Gastrocnemius medialis (tissue), 4 donors: Measurements from ENCODE around the gene PHF12. TPM values are rescaled to one million over a fixed set of nuclear protein-coding genes. Genes with fewer than 3 reads are reported as not detected.

Experiments used
- ATAC-seq, 2 donors: fragments of 150-250 bp; one replicate each; pipeline ENCODE4 v1.9.1; 2016
- DNase-seq, 2 donors: peaks; one replicate each; pipeline ENCODE4 v3.0.0-alpha.2; 2019
- H3K27ac ChIP-seq, 4 donors: fragments of 200-600 bp; sonication (generic); 1 replicate in 1 of 4; 2 replicates in 3 of 4; pipeline ENCODE4 v1.5.1; 2016 to 2018; ENCODE audit warnings: mild to moderate bottlenecking in 2 of 4, moderate library complexity in 1 of 4
- H3K27me3 ChIP-seq, 3 donors: fragments of 200-600 bp; sonication (generic) in 2 of 3; 1 replicate in 1 of 3; 2 replicates in 2 of 3; pipeline versions ENCODE4 v1.5.1 to v1.6.0; 2016 to 2019; ENCODE audit warnings: mild to moderate bottlenecking in 1 of 3, moderate library complexity in 1 of 3
- H3K36me3 ChIP-seq, 2 donors: fragments of 200-600 bp; sonication (generic) in 1 of 2; one replicate each; pipeline ENCODE4 v1.5.1; 2017 to 2018
- H3K4me1 ChIP-seq, 2 donors: fragments of 200-600 bp; sonication (generic) in 1 of 2; one replicate each; pipeline ENCODE4 v1.5.1; 2016 to 2017; ENCODE audit warnings: mild to moderate bottlenecking in 2 of 2
- H3K4me3 ChIP-seq, 4 donors: fragments of 200-600 bp; sonication (generic) in 3 of 4; 1 replicate in 1 of 4; 2 replicates in 3 of 4; pipeline ENCODE4 v1.5.1; 2016 to 2019; ENCODE audit warnings: mild to moderate bottlenecking in 2 of 4
- H3K9me3 ChIP-seq, 3 donors: fragments of 200-600 bp; sonication (generic) in 2 of 3; 1 replicate in 1 of 3; 2 replicates in 2 of 3; pipeline ENCODE4 v1.5.1; 2016 to 2019
- CTCF ChIP-seq, 5 experiments: fragments of 450-650 bp in 3 of 5; fragments of 200-600 bp in 2 of 5; sonication (generic) in 2 of 5; IDR thresholded peaks in 4 of 5; conservative IDR thresholded peaks in 1 of 5; 1 replicate in 4 of 5; 2 replicates in 1 of 5; pipeline ENCODE4 v1.5.1; 2016 to 2019; ENCODE audit warnings: antibody characterized with exemption in 5 of 5, mild to moderate bottlenecking in 3 of 5, moderate library complexity in 3 of 5
- POLR2A ChIP-seq, 2 donors: fragments of 450-650 bp; IDR thresholded peaks; one replicate each; pipeline ENCODE4 v1.6.1; 2017; ENCODE audit warnings: antibody characterized with exemption in 2 of 2, mild to moderate bottlenecking in 2 of 2, moderate library complexity in 2 of 2
- in situ Hi-C, 4 donors: fragments of 200-750 bp; cut with MboI; loops; one replicate each; pipeline versions ENCODE4 v1.15.0 to v1.8.0; 2017; ENCODE audit warnings: low sequenced_read_pairs in 4 of 4
- intact Hi-C: fragments of 100-400 bp; cut with DNase I; formaldehyde crosslinking; loops from one replicate; pipeline ENCODE4 v1.15.1; 2023; ENCODE audit warnings: low total_unique reads
- total RNA-seq, 4 donors: library from RNA; depleted of rRNA; stranded (reverse); fragments of >200 nt; gene quantifications; one replicate each; pipeline versions ENCODE4 v1.1.0 to v1.2.3, GENCODE V29; 2016

PHF12 gene
- total RNA-seq, 4 donors from 2014 or later: 22.1 to 37.3 (median 24.2) TPM

GRCh38 chr17:28970879-28971278, 19.6 kb upstream of the PHF12 start:
- no peaks in the 10 kb centered on the region for H3K27me3 ChIP-seq
- DNase-seq (no peak), ATAC-seq (no peak)
- intact Hi-C loops (no loop called here), in situ Hi-C loops (loop anchor here in 3 of 4 donors (25.0 kb wide), 2 partner anchors 609 to 634 kb away; partner anchors contain the start of genes IFT20 (in 2 of the 3), TNFAIP1 (in 2 of the 3), POLDIP2 (in 1 of the 3) and SARM1 (in 1 of the 3))
- H3K4me3 ChIP-seq: no peak overlapping the region
- no peak for TF ChIP-seq CTCF (IDR thresholded peaks at IDR 0.05 in 4 of 5, conservative IDR thresholded peaks at IDR 0.05 in 1 of 5)
- no peak for TF ChIP-seq POLR2A (IDR thresholded peaks at IDR 0.05)
- no peaks in the 10 kb centered on the region for H3K9me3 ChIP-seq
- no peaks in the 10 kb centered on the region for H3K36me3 ChIP-seq
- peaks cover 0 to 4% of the 10 kb centered on the region in 2 donors for H3K4me1 ChIP-seq
- no peak overlapping the region for H3K27ac ChIP-seq

DNA sequence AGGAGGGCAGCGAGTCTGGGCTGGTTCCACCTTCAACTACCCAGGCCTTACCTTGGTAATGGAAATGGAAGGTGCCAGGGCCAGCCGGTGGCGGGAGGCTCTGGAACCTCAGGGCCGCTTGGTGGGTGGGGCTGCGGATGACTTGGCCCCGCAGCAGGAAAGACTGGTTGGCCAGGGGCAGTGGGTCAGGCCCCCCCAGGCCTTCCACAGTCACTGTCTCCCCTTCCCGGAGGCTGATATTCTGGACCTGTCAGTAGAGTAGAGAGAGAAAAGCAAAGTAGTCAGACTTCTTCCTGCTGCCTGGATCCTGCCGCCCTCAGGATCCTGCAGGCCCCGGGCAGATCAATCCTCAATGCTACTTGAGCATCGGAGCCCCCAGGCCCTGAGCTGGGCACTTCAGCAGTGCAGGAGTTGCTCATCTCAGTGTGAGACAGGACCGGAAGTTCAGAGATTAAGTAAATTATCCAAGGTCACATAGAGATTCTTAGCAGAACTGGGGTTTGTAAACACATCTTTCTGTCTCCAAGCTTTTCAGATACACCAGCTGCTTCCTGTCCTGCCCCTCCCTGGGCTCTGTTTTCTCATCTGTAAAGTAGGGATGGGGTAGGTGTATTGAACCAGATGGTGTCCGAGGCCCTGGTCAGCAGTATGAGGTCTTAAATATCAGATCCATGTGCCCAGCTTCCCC, 18.5 kb upstream of the PHF12 start:
- Histone ChIP-seq H3K27ac (no peak overlapping the region), H3K4me3 (no peak overlapping the region), H3K4me1 (peaks cover 0 to 1% of the 10 kb centered on the region in 2 donors), H3K9me3 (no peaks in the 10 kb centered on the region), H3K36me3 (no peaks in the 10 kb centered on the region), H3K27me3 (no peaks in the 10 kb centered on the region)
- no peak for DNase-seq
- intact Hi-C loops: no loop called here
- no peak for ATAC-seq
- in situ Hi-C loops: loop anchor here (5.0 to 25.0 kb wide), 6 partner anchors 135 to 633 kb away; partner anchors contain the start of genes IFT20 (in 2 of the 4), TNFAIP1 (in 2 of the 4), POLDIP2 (in 1 of the 4) and SARM1 (in 1 of the 4)
- TF ChIP-seq CTCF (IDR thresholded peaks at IDR 0.05 in 4 of 5, conservative IDR thresholded peaks at IDR 0.05 in 1 of 5): no peak
- no peak for TF ChIP-seq POLR2A (IDR thresholded peaks at IDR 0.05)

DNA sequence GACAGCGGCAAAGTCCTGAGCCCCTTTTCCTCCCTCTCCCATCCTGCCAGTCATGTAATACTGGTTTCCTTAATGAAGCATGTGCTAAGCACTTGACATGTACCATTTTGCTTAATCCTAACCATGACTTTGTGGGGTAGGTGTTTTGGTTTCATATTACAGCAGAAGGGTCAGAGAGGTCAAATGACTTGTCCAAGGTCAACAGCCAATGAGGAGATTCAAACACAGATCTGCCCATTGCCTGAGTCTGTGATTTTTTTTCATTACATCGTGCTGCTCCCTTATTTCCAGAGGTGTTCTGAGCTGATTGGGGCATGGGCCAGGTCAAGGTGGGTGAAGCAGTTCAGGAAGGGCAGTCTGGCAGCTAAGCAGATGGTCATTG, 17.6 kb upstream of the PHF12 start:
- intact Hi-C loops: no loop called here
- TF ChIP-seq CTCF (IDR thresholded peaks at IDR 0.05 in 4 of 5, conservative IDR thresholded peaks at IDR 0.05 in 1 of 5): no peak
- TF ChIP-seq POLR2A (IDR thresholded peaks at IDR 0.05): no peak
- H3K27ac ChIP-seq: no peak overlapping the region
- H3K4me3 ChIP-seq: no peak overlapping the region
- H3K4me1 ChIP-seq: no peaks in the 10 kb centered on the region
- peaks cover 0 to 3% (median 0%) of the 10 kb centered on the region in 3 donors for H3K27me3 ChIP-seq
- in situ Hi-C loops: loop anchor here (5.0 to 25.0 kb wide), 6 partner anchors 136 to 632 kb away; partner anchors contain the start of genes IFT20 (in 2 of the 4), TNFAIP1 (in 2 of the 4), POLDIP2 (in 1 of the 4) and SARM1 (in 1 of the 4)
- no peaks in the 10 kb centered on the region for H3K9me3 ChIP-seq
- ATAC-seq: no peak
- no peaks in the 10 kb centered on the region for H3K36me3 ChIP-seq
- DNase-seq: no peak

DNA sequence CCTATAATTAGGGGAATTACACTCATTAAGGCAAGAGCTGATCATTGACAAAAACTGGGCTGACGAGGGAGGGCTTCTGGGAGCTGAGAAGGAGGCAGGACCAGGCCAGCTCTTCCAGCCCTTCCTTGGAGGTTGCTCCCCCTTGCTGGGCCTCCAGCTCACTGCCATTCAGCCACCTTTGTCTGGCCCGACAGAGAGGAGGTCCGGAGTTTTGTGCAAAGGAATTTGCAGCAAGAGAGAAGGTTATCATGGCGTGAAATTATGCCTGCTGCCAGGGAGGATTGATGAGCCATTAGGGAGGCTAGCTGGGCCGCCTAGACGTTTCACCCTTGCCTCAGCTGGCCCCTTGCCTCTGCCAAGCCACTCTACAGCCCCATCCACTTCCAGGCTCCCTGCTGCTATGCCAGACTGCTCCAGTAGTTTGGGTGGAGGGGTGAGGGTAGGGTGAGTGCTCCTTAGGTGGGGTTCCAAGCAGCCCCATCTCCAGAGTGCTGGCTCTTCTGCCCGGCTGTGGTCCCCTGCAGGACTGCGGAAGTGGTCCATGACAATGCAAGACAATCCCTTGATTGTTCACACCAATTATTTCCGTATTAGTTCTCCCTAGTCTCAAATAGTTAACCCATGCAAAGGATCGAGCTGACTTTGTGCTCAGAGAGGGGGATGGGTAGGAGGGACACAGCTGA, 17.1 kb upstream of the PHF12 start:
- Histone ChIP-seq H3K4me3 (no peak overlapping the region), H3K4me1 (no peaks in the 10 kb centered on the region), H3K9me3 (no peaks in the 10 kb centered on the region), H3K27me3 (peaks cover 0 to 9% (median 0%) of the 10 kb centered on the region in 3 donors), H3K27ac (no peak overlapping the region), H3K36me3 (no peaks in the 10 kb centered on the region)
- in situ Hi-C loops: loop anchor here (5.0 to 25.0 kb wide), 6 partner anchors 136 to 631 kb away; partner anchors contain the start of genes IFT20 (in 2 of the 4), TNFAIP1 (in 2 of the 4), POLDIP2 (in 1 of the 4) and SARM1 (in 1 of the 4)
- intact Hi-C loops: no loop called here
- TF ChIP-seq CTCF (IDR thresholded peaks at IDR 0.05 in 4 of 5, conservative IDR thresholded peaks at IDR 0.05 in 1 of 5) (no peak), POLR2A (IDR thresholded peaks at IDR 0.05) (no peak)
- DNase-seq (no peak), ATAC-seq (no peak)
